IMR-90 (cell line): Measurements from ENCODE around the gene THADA. TPM values are rescaled to one million over a fixed set of nuclear protein-coding genes. Genes with fewer than 3 reads are reported as not detected.

Experiments used
- ATAC-seq: fragments of 200-7000 bp; cut with Tn5 transposase; 2 replicates; pipeline ENCODE4 v1.9.1; 2020; ENCODE audit warnings: low read depth, mild to moderate bottlenecking, moderate library complexity
- BruUV-seq: library from RNA; stranded (reverse); fragments of 400-500 nt; replicated peaks from 2 replicates; lab custom pipeline; 2021; lab: Mats Ljungman, UMichigan
- CTCF ChIA-PET: fragments of 300-600 bp; formaldehyde crosslinking; extraction: SDS; loops from one replicate; lab custom pipeline; 2021; ENCODE audit warnings: antibody characterized with exemption; lab: Yijun Ruan, JAX
- POLR2A ChIA-PET: fragments of 300-600 bp; sonication (Branson Sonifier 250); formaldehyde crosslinking; loops from one replicate; lab custom pipeline; 2022; ENCODE audit warnings: antibody characterized with exemption; ENCODE audit not compliant: unreplicated experiment; lab: Charles Lee
- DNase-seq: peaks from one replicate; pipeline ENCODE4 v3.0.0; 2013
- H2AFZ ChIP-seq: replicated peaks from 2 replicates; pipeline ENCODE3; 2013; ENCODE audit warnings: low read length, mild to moderate bottlenecking; ENCODE audit not compliant: poor library complexity
- H2AK5ac ChIP-seq: 2 replicates; pipeline ENCODE4 v1.6.1; 2013; ENCODE audit warnings: low read depth, low read length, inconsistent platforms
- H2AK9ac ChIP-seq: replicated peaks from 2 replicates; pipeline ENCODE3; 2013; ENCODE audit warnings: mild to moderate bottlenecking, low read depth, low read length, moderate library complexity; ENCODE audit not compliant: poor library complexity
- H2BK120ac ChIP-seq: 2 replicates; pipeline ENCODE4 v1.6.1; 2013; ENCODE audit warnings: low read depth, low read length, inconsistent platforms
- H2BK15ac ChIP-seq: 3 replicates; pipeline ENCODE4 v1.6.1; 2013; ENCODE audit warnings: low read depth, low read length, inconsistent platforms
- H2BK20ac ChIP-seq: 2 replicates; pipeline ENCODE4 v1.6.1; 2013; ENCODE audit warnings: low read depth, mild to moderate bottlenecking, inconsistent platforms, low read length, moderate library complexity
- H2BK5ac ChIP-seq: 2 replicates; pipeline ENCODE4 v1.6.1; 2013; ENCODE audit warnings: mild to moderate bottlenecking, low read depth, low read length, inconsistent platforms; ENCODE audit not compliant: poor library complexity, severe bottlenecking
- H3K14ac ChIP-seq: replicated peaks from 2 replicates; pipeline ENCODE4 v1.6.1; 2013; ENCODE audit warnings: low read depth, low read length, inconsistent platforms
- H3K18ac ChIP-seq: 2 replicates; pipeline ENCODE4 v1.6.1; 2013; ENCODE audit warnings: low read depth, low read length, control low read depth
- H3K23ac ChIP-seq: 2 replicates; pipeline ENCODE4 v1.6.1; 2013; ENCODE audit warnings: low read depth, low read length, inconsistent platforms
- H3K27ac ChIP-seq: 2 replicates; pipeline ENCODE4 v1.5.1; 2013; ENCODE audit warnings: mild to moderate bottlenecking, control low read depth, low read length; ENCODE audit not compliant: insufficient read depth
- H3K27me3 ChIP-seq: 2 replicates; pipeline ENCODE4 v1.6.1; 2013; ENCODE audit warnings: low read length; ENCODE audit not compliant: control insufficient read depth, insufficient read depth
- H3K36me3 ChIP-seq: 2 replicates; pipeline ENCODE4 v1.6.1; 2013; ENCODE audit warnings: low read length, mixed read lengths; ENCODE audit not compliant: control insufficient read depth, insufficient read depth
- H3K4ac ChIP-seq: 2 replicates; pipeline ENCODE4 v1.6.1; 2013; ENCODE audit warnings: low read depth, low read length, inconsistent platforms
- H3K4me1 ChIP-seq: 2 replicates; pipeline ENCODE4 v1.6.1; 2013; ENCODE audit warnings: low read length, mixed read lengths; ENCODE audit not compliant: control insufficient read depth, insufficient read depth
- H3K4me2 ChIP-seq: 2 replicates; pipeline ENCODE4 v1.6.1; 2013; ENCODE audit warnings: low read depth, mild to moderate bottlenecking, control low read depth, low read length, moderate library complexity
- H3K4me3 ChIP-seq: 2 replicates; pipeline ENCODE4 v1.5.1; 2013; ENCODE audit warnings: low read depth, mild to moderate bottlenecking, control low read depth, low read length, moderate library complexity; ENCODE audit not compliant: insufficient read depth
- H3K56ac ChIP-seq: 2 replicates; pipeline ENCODE4 v1.6.1; 2013; ENCODE audit warnings: low read length, inconsistent platforms; ENCODE audit not compliant: insufficient read depth; ENCODE audit errors: extremely low read depth
- H3K79me1 ChIP-seq, 2 experiments: 2 replicates each; pipeline ENCODE4 v1.6.1; 2013; ENCODE audit warnings: low read length in 2 of 2, inconsistent platforms in 1 of 2, low read depth in 1 of 2
- H3K9ac ChIP-seq: 2 replicates; pipeline ENCODE4 v1.6.1; 2013; ENCODE audit warnings: low read depth, low read length, control low read depth
- H3K9me1 ChIP-seq: 2 replicates; pipeline ENCODE4 v1.6.1; 2013; ENCODE audit warnings: low read length, inconsistent platforms; ENCODE audit not compliant: insufficient read depth
- H3K9me3 ChIP-seq: 2 replicates; pipeline ENCODE4 v1.6.1; 2013; ENCODE audit warnings: low read length; ENCODE audit not compliant: control insufficient read depth, insufficient read depth
- H4K20me1 ChIP-seq: 2 replicates; pipeline ENCODE4 v1.6.1; 2013; ENCODE audit warnings: low read length, inconsistent platforms; ENCODE audit not compliant: insufficient read depth
- H4K5ac ChIP-seq: 2 replicates; pipeline ENCODE4 v1.6.1; 2013; ENCODE audit warnings: mild to moderate bottlenecking, low read depth, low read length, control low read depth
- H4K8ac ChIP-seq, 2 experiments: 2 replicates each; pipeline ENCODE4 v1.6.1; 2013; ENCODE audit warnings: low read depth in 2 of 2, low read length in 2 of 2, control low read depth in 1 of 2, inconsistent platforms in 1 of 2
- H4K91ac ChIP-seq: 2 replicates; pipeline ENCODE4 v1.6.1; 2013; ENCODE audit warnings: low read depth, low read length, inconsistent platforms; ENCODE audit not compliant: insufficient read depth
- BHLHE40 ChIP-seq: fragments of 150-350 bp; IDR thresholded peaks from 2 replicates; pipeline ENCODE4 v1.6.1; 2016; ENCODE audit warnings: mild to moderate bottlenecking, low read depth, low read length
- CEBPB ChIP-seq: IDR thresholded peaks from 2 replicates; pipeline ENCODE4 v1.6.1; 2012; ENCODE audit warnings: low read depth, low read length, improper control_type of control experiment
- CHD1 ChIP-seq: IDR thresholded peaks from 2 replicates; pipeline ENCODE4 v1.6.1; 2012; ENCODE audit warnings: low read depth, low read length, improper control_type of control experiment
- FOS ChIP-seq: fragments of 150-350 bp; IDR thresholded peaks from 2 replicates; pipeline ENCODE4 v1.6.1; 2016; ENCODE audit warnings: low read depth, low read length
- MAFK ChIP-seq: IDR thresholded peaks from 2 replicates; pipeline ENCODE4 v1.6.1; 2012; ENCODE audit warnings: low read depth, low read length, improper control_type of control experiment
- MAZ ChIP-seq: IDR thresholded peaks from 2 replicates; pipeline ENCODE4 v1.6.1; 2012; ENCODE audit warnings: low read depth, mild to moderate bottlenecking, low read length, improper control_type of control experiment, moderate library complexity, borderline replicate concordance
- MXI1 ChIP-seq: IDR thresholded peaks from 2 replicates; pipeline ENCODE4 v1.6.1; 2012; ENCODE audit warnings: low read depth, mild to moderate bottlenecking, low read length, moderate library complexity, borderline replicate concordance
- NFE2L2 ChIP-seq: fragments of 150-350 bp; IDR thresholded peaks from 2 replicates; pipeline ENCODE4 v1.6.1; 2016; ENCODE audit warnings: low read depth, mild to moderate bottlenecking, low read length
- POLR2A ChIP-seq: IDR thresholded peaks from 2 replicates; pipeline ENCODE4 v1.6.1; 2012; ENCODE audit warnings: mild to moderate bottlenecking, low read depth, low read length
- RAD21 ChIP-seq: IDR thresholded peaks from 2 replicates; pipeline ENCODE4 v1.6.1; 2012; ENCODE audit warnings: low read length, improper control_type of control experiment
- RCOR1 ChIP-seq: IDR thresholded peaks from 2 replicates; pipeline ENCODE4 v1.6.1; 2012; ENCODE audit warnings: mild to moderate bottlenecking, low read length, improper control_type of control experiment; ENCODE audit not compliant: insufficient replicate concordance
- RFX5 ChIP-seq: IDR thresholded peaks from 2 replicates; pipeline ENCODE4 v1.8.0; 2012; ENCODE audit warnings: low read depth, mild to moderate bottlenecking, low read length, moderate library complexity
- SMC3 ChIP-seq: fragments of 150-350 bp; IDR thresholded peaks from 2 replicates; pipeline ENCODE4 v1.6.1; 2016; ENCODE audit warnings: low read depth, mild to moderate bottlenecking, antibody characterized with exemption, low read length, moderate library complexity
- WGBS, 2 experiments: methylation state at CpG; one replicate each; pipeline versions ENCODE4 v1.1.5 to v1.1.7; 2013; ENCODE audit warnings: missing lambda C conversion rate in 2 of 2; ENCODE audit not compliant: insufficient read length in 1 of 2; ENCODE audit errors: extremely low coverage in 2 of 2; 5-methylcytosine and 5-hydroxymethylcytosine counted together
- dilution Hi-C: fragments of 300-500 bp; cut with HindIII; formaldehyde crosslinking; loops from one replicate; pipeline ENCODE4 v1.14.3; 2018; ENCODE audit warnings: low sequenced_read_pairs; ENCODE audit not compliant: unreplicated experiment
- in situ Hi-C: fragments of 300-500 bp; cut with MboI; formaldehyde crosslinking; loops from 3 replicates; pipeline ENCODE4 v1.14.3; 2019; ENCODE audit warnings: low sequenced_read_pairs, inconsistent platforms, mixed read lengths
- intact Hi-C: fragments of 100-400 bp; cut with micrococcal nuclease; formaldehyde crosslinking; loops from 2 replicates; pipeline ENCODE4 v1.10.0; 2022
- polyA plus RNA-seq, 3 experiments: library from polyadenylated mRNA; depleted of rRNA; stranded (reverse); fragments of >200 nt; gene quantifications; 2 replicates each; pipeline ENCODE4 v1.2.3, GENCODE V29; 2012; ENCODE audit warnings: low replicate concordance in 1 of 3
- total RNA-seq: library from RNA; depleted of rRNA; stranded (reverse); fragments of >200 nt; gene quantifications from 2 replicates; pipeline ENCODE4 v1.2.3, GENCODE V29; 2012
- TF ChIP-seq, protein P1 (sequence below): fragments of 150-350 bp; IDR thresholded peaks from 2 replicates; pipeline ENCODE4 v1.6.1; 2016; ENCODE audit warnings: low read depth, mild to moderate bottlenecking, low read length, moderate library complexity, borderline replicate concordance
- TF ChIP-seq, protein P2 (sequence below): fragments of 150-350 bp; IDR thresholded peaks from 2 replicates; pipeline ENCODE4 v1.6.1; 2017; ENCODE audit warnings: mild to moderate bottlenecking, antibody characterized with exemption, low read length, low read depth
- TF ChIP-seq, protein P3 (sequence below): conservative IDR thresholded peaks from 2 replicates; pipeline ENCODE4 v1.5.1; 2012; ENCODE audit warnings: mild to moderate bottlenecking, low read depth, low read length, improper control_type of control experiment

The THADA gene
- total and polyA plus RNA-seq, 2 of the 4 experiments (the other 2 are of a cell fraction) = 10.5 to 21.3 TPM

DNA sequence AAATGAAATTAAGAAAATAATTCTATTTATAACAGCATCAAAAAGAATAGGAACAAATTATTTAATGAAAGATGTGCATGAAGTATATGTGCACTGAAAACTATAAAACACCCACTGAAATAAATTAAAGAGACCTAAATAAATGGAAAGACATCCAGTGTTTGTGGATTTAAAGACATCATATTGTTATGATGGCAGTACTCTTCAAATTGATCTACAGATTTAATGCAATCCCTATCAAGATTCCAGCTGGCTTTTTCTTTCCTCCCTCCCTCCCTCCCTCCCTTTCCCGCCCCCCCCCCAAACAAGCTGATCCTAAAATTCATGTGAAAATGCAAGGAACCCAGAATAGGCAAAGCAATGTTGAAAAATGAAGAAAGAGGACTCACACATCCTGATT lies 285.9 kb downstream of the THADA start:
- Histone ChIP-seq H4K20me1 (peaks cover 8% of the 10 kb centered on the region; the same call in 1 of the 2 replicates), H3K79me1 (no peaks in the 10 kb centered on the region), H4K91ac (no peak overlapping the region), H3K4me3 (no peak overlapping the region), H2BK15ac (no peak overlapping the region), H3K9ac (no peak overlapping the region), H3K4me1 (peaks cover 10% of the 10 kb centered on the region), H3K36me3 (no peaks in the 10 kb centered on the region), H2BK120ac (no peak overlapping the region), H3K23ac (no peak overlapping the region), H2AK5ac (no peak overlapping the region), H3K56ac (no peak overlapping the region), H3K4me2 (no peak overlapping the region), H3K4ac (no peak overlapping the region), H3K9me3 (no peaks in the 10 kb centered on the region), H2AFZ (no peak overlapping the region), H4K5ac (no peak overlapping the region), H3K18ac (no peak overlapping the region), H3K14ac (no peak overlapping the region), H3K9me1 (no peaks in the 10 kb centered on the region), H2AK9ac (no peak overlapping the region), H2BK20ac (no peak overlapping the region), H3K27me3 (peaks cover 5% of the 10 kb centered on the region; the same call in 1 of the 2 replicates), H2BK5ac (no peak overlapping the region), H3K27ac (no peak overlapping the region), H4K8ac (no peak overlapping the region)
- dilution Hi-C loops = no loop called here
- DNase-seq = no peak
- POLR2A ChIA-PET = no interaction called here
- no TSS peak for BruUV-seq
- no CpG with 5 or more reads among the region's 1 CpG for WGBS, 2 experiments
- in situ Hi-C loops = no loop called here
- intact Hi-C loops = no loop called here
- no peak for ATAC-seq
- CTCF ChIA-PET = no interaction called here
- TF ChIP-seq POLR2A = no peak
- no peak for TF ChIP-seq MXI1
- no peak for TF ChIP-seq BHLHE40
- TF ChIP-seq, protein P1, sequence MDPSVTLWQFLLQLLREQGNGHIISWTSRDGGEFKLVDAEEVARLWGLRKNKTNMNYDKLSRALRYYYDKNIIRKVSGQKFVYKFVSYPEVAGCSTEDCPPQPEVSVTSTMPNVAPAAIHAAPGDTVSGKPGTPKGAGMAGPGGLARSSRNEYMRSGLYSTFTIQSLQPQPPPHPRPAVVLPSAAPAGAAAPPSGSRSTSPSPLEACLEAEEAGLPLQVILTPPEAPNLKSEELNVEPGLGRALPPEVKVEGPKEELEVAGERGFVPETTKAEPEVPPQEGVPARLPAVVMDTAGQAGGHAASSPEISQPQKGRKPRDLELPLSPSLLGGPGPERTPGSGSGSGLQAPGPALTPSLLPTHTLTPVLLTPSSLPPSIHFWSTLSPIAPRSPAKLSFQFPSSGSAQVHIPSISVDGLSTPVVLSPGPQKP = no peak
- TF ChIP-seq SMC3 = no peak
- TF ChIP-seq, protein P2, sequence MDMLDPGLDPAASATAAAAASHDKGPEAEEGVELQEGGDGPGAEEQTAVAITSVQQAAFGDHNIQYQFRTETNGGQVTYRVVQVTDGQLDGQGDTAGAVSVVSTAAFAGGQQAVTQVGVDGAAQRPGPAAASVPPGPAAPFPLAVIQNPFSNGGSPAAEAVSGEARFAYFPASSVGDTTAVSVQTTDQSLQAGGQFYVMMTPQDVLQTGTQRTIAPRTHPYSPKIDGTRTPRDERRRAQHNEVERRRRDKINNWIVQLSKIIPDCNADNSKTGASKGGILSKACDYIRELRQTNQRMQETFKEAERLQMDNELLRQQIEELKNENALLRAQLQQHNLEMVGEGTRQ = no peak
- no peak for TF ChIP-seq RFX5
- TF ChIP-seq FOS = no peak
- no peak for TF ChIP-seq RAD21
- no peak for TF ChIP-seq MAFK
- no peak for TF ChIP-seq CHD1
- TF ChIP-seq NFE2L2 = no peak
- TF ChIP-seq, protein P3, sequence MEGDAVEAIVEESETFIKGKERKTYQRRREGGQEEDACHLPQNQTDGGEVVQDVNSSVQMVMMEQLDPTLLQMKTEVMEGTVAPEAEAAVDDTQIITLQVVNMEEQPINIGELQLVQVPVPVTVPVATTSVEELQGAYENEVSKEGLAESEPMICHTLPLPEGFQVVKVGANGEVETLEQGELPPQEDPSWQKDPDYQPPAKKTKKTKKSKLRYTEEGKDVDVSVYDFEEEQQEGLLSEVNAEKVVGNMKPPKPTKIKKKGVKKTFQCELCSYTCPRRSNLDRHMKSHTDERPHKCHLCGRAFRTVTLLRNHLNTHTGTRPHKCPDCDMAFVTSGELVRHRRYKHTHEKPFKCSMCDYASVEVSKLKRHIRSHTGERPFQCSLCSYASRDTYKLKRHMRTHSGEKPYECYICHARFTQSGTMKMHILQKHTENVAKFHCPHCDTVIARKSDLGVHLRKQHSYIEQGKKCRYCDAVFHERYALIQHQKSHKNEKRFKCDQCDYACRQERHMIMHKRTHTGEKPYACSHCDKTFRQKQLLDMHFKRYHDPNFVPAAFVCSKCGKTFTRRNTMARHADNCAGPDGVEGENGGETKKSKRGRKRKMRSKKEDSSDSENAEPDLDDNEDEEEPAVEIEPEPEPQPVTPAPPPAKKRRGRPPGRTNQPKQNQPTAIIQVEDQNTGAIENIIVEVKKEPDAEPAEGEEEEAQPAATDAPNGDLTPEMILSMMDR = no peak
- no peak for TF ChIP-seq RCOR1
- no peak for TF ChIP-seq CEBPB
- TF ChIP-seq MAZ = no peak
